ENCODE results near the gene ONECUT2. TPM values are rescaled to one million over a fixed set of nuclear protein-coding genes. Genes with fewer than 3 reads are reported as not detected.

ONECUT2 gene
- total RNA-seq, 4 donors from 2014 or later: 0.07 TPM; not detected in 3

GRCh38 chr18:57538614-57539013, 103.4 kb downstream of the ONECUT2 start:
- H3K9me3 ChIP-seq: no peaks in the 10 kb centered on the region
- intact Hi-C loops (cut with DNase I; ENCODE audit: low total_unique reads): no loop called here
- no peak overlapping the region for H3K27ac ChIP-seq
- no peak for TF ChIP-seq CTCF (IDR thresholded peaks at IDR 0.05)
- TF ChIP-seq POLR2A (IDR thresholded peaks at IDR 0.05): no peak
- no peaks in the 10 kb centered on the region for H3K27me3 ChIP-seq
- H3K36me3 ChIP-seq: no peaks in the 10 kb centered on the region
- H3K4me3 ChIP-seq: no peak overlapping the region
- H3K4me1 ChIP-seq: no peaks in the 10 kb centered on the region
- DNase-seq: no peak

- Histone ChIP-seq H3K27me3 (no peaks in the 10 kb centered on the region), H3K36me3 (no peaks in the 10 kb centered on the region), H3K4me1 (no peaks in the 10 kb centered on the region), H3K9me3 (no peaks in the 10 kb centered on the region), H3K27ac (no peak overlapping the region), H3K4me3 (no peak overlapping the region)
- no peak for TF ChIP-seq POLR2A (IDR thresholded peaks at IDR 0.05)
- TF ChIP-seq CTCF (IDR thresholded peaks at IDR 0.05): no peak
- DNase-seq: no peak
- intact Hi-C loops (cut with DNase I; ENCODE audit: low total_unique reads): no loop called here
Measured at GRCh38 chr18:57539702-57540101, 104.5 kb downstream of the ONECUT2 start.

Other genes starting within 250 kb of the ONECUT2 start
- gene ST8SIA3, start 82.8 kb upstream of the ONECUT2 start, total RNA-seq: under 1 TPM in 1 of 4 donors, not detected in 3; 0.07 TPM
- gene FECH, start 151.3 kb downstream of the ONECUT2 start, total RNA-seq: 100 to 1,000 TPM in 1 of 4 donors, 10 to 100 TPM in 3; 20.3 to 137 (median 30.7) TPM
- 100 to 1,000 TPM in 1 of 4 donors, 10 to 100 TPM in 3; 44.7 to 110 (median 60.3) TPM for gene NARS1, start 186.5 kb downstream of the ONECUT2 start, total RNA-seq

Data from uterus (tissue), 4 donors.